ENCODE results near the gene GPR179. TPM values are rescaled to one million over a fixed set of nuclear protein-coding genes. Genes with fewer than 3 reads are reported as not detected.

The GPR179 gene
- polyA plus RNA-seq, 2 of the 4 experiments (the other 2 are of a cell fraction): 0.04 to 0.08 TPM

- H3K27ac ChIP-seq: no peak overlapping the region
- ChIA-PET CTCF (interaction anchor here (1.0 to 30.7 kb wide), 6 partner anchors 8 to 337 kb away, joined by 3 to 675 read pairs (median 4); partner anchors contain the start of genes GPR179 and SOCS7), POLR2A (interaction anchor here (2.7 kb wide), 1 partner anchor 26 kb away, joined by 7 read pairs; the partner anchor contains the start of gene SOCS7)
- FAIRE-seq (no peak), ATAC-seq (no peak), DNase-seq (ENCODE audit: low read depth in 1 of 2, low spot score in 1 of 2) (no peak)
- TF ChIP-seq NFE2L2 (conservative IDR thresholded peaks at IDR 0.05; ENCODE audit: low read length) (no peak), HES2 (IDR thresholded peaks at IDR 0.05) (no peak), USF2 (IDR thresholded peaks at IDR 0.05) (no peak), HDAC2 (IDR thresholded peaks at IDR 0.05) (no peak), RFX5 (IDR thresholded peaks at IDR 0.05) (no peak), CTCF (IDR thresholded peaks at IDR 0.05) (no peak), CBX8 (IDR thresholded peaks at IDR 0.05) (no peak), ESRRA (IDR thresholded peaks at IDR 0.05; ENCODE audit: borderline replicate concordance, low read length) (no peak), KDM5A (IDR thresholded peaks at IDR 0.05) (no peak), EP300 (IDR thresholded peaks at IDR 0.05) (no peak), NPAS2 (CRISPR knock-in tag; IDR thresholded peaks at IDR 0.05; ENCODE audit: borderline replicate concordance) (no peak)
- H3K4me2 ChIP-seq: no peak overlapping the region
- H3K4me1 ChIP-seq: 0 out of 3 replicates have a peak, but pooled peaks cover 3% of the 10 kb centered on the region
- 74% methylated on average over 4 of the region's 5 CpGs for WGBS (ENCODE audit: missing lambda C conversion rate)
- H3K9me3 ChIP-seq: no peaks in the 10 kb centered on the region
- no peak overlapping the region for H3K4me3 ChIP-seq
Observed at GRCh38 chr17:38325221-38325851, 18.4 kb downstream of the GPR179 start.

GRCh38 chr17:38324772-38325171 is 19.0 kb downstream of the GPR179 start:
- TF ChIP-seq ZFP36 (IDR thresholded peaks at IDR 0.05; ENCODE audit: borderline replicate concordance, partially characterized antibody) (no peak), POLR2A (IDR thresholded peaks at IDR 0.05; ENCODE audit: low read length) (no peak)
- Histone ChIP-seq H3K9me3 (no peaks in the 10 kb centered on the region), H3K4me1 (0 out of 3 replicates have a peak, but pooled peaks cover 3% of the 10 kb centered on the region), H3K4me3 (no peak overlapping the region), H3K4me2 (no peak overlapping the region), H3K27ac (no peak overlapping the region)
- FAIRE-seq (no peak), DNase-seq (ENCODE audit: low read depth in 1 of 2, low spot score in 1 of 2) (no peak), ATAC-seq (no peak)
- POLR2A ChIA-PET: interaction anchor here (2.7 kb wide), 1 partner anchor 27 kb away, joined by 7 read pairs; the partner anchor contains the start of gene SOCS7
- CTCF ChIA-PET: interaction anchor here (1.0 to 30.7 kb wide), 6 partner anchors 9 to 338 kb away, joined by 3 to 675 read pairs (median 4); partner anchors contain the start of genes GPR179 and SOCS7
- 92% methylated on average over 2 of the region's 2 CpGs for WGBS (ENCODE audit: missing lambda C conversion rate)

GRCh38 chr17:38324141-38324697 is 19.5 kb downstream of the GPR179 start:
- CTCF ChIA-PET: interaction anchor here (1.0 to 30.7 kb wide), 5 partner anchors 8 to 339 kb away, joined by 3 to 675 read pairs (median 6); partner anchors contain the start of genes GPR179 and SOCS7
- Histone ChIP-seq H3K9me3 (no peaks in the 10 kb centered on the region), H3K4me1 (0 out of 3 replicates have a peak, but pooled peaks cover 3% of the 10 kb centered on the region), H3K27ac (no peak overlapping the region), H3K4me3 (no peak overlapping the region), H3K4me2 (no peak overlapping the region)
- no peak for TF ChIP-seq HEYL (CRISPR knock-in tag; IDR thresholded peaks at IDR 0.05)
- TF ChIP-seq BHLHE40 (IDR thresholded peaks at IDR 0.05; ENCODE audit: low read depth, low read length): no peak
- TF ChIP-seq NPAS2 (CRISPR knock-in tag; IDR thresholded peaks at IDR 0.05; ENCODE audit: borderline replicate concordance): no peak
- no peak for TF ChIP-seq EHF (CRISPR knock-in tag; IDR thresholded peaks at IDR 0.05)
- TF ChIP-seq HDAC2 (IDR thresholded peaks at IDR 0.05): no peak
- TF ChIP-seq RARB (CRISPR knock-in tag; IDR thresholded peaks at IDR 0.05): no peak
- no peak for TF ChIP-seq REST (IDR thresholded peaks at IDR 0.05)
- no peak for TF ChIP-seq RAD21 (conservative IDR thresholded peaks at IDR 0.05 in 1 of 2, IDR thresholded peaks at IDR 0.05 in 1 of 2)
- TF ChIP-seq RCOR1 (IDR thresholded peaks at IDR 0.05; ENCODE audit: low read depth, low read length): no peak
- TF ChIP-seq CTCF (IDR thresholded peaks at IDR 0.05): no peak
- TF ChIP-seq NFE2L2 (conservative IDR thresholded peaks at IDR 0.05; ENCODE audit: low read length): no peak
- no peak for TF ChIP-seq CEBPB (IDR thresholded peaks at IDR 0.05)
- no peak for TF ChIP-seq ZSCAN20 (CRISPR knock-in tag; IDR thresholded peaks at IDR 0.05)
- TF ChIP-seq KDM5A (IDR thresholded peaks at IDR 0.05): no peak
- TF ChIP-seq EP300 (IDR thresholded peaks at IDR 0.05): no peak
- no peak for TF ChIP-seq CBX8 (IDR thresholded peaks at IDR 0.05)
- TF ChIP-seq ZC3H11A (IDR thresholded peaks at IDR 0.05): no peak
- 89% methylated on average over 3 of the region's 3 CpGs for WGBS (ENCODE audit: missing lambda C conversion rate)
- FAIRE-seq: no peak
- no peak for ATAC-seq
- no peak for DNase-seq (ENCODE audit: low read depth in 1 of 2, low spot score in 1 of 2)
- POLR2A ChIA-PET: interaction anchor here (0.7 to 2.7 kb wide), 2 partner anchors 27 to 1064 kb away, joined by 3 to 7 read pairs; partner anchors contain the start of gene SOCS7
